Measurements from ENCODE around the gene CEACAM7.

DNA sequence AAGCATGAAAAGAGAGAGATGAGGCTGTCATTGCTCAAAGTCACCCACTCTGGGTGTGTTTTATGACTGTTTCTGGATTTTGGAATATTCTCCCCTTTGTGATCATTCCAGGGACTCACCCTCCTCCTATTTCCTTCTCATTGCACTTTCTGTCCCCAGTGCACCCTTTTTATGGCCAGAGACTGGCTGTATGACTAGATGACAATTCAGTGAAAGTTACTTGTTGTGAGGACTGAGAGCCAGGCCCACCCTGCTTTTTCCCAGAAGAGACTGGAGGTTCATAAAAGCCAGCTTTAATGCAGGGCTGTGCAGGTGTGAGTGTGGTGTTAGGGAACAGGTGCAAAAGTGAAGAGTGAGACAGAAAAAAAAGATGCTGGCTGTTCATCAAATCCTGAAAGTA, 17.3 kb downstream of the CEACAM7 start:
- TF ChIP-seq, protein P1, sequence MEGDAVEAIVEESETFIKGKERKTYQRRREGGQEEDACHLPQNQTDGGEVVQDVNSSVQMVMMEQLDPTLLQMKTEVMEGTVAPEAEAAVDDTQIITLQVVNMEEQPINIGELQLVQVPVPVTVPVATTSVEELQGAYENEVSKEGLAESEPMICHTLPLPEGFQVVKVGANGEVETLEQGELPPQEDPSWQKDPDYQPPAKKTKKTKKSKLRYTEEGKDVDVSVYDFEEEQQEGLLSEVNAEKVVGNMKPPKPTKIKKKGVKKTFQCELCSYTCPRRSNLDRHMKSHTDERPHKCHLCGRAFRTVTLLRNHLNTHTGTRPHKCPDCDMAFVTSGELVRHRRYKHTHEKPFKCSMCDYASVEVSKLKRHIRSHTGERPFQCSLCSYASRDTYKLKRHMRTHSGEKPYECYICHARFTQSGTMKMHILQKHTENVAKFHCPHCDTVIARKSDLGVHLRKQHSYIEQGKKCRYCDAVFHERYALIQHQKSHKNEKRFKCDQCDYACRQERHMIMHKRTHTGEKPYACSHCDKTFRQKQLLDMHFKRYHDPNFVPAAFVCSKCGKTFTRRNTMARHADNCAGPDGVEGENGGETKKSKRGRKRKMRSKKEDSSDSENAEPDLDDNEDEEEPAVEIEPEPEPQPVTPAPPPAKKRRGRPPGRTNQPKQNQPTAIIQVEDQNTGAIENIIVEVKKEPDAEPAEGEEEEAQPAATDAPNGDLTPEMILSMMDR (IDR thresholded peaks at IDR 0.05) = no peak
- TF ChIP-seq POLR2A (IDR thresholded peaks at IDR 0.05) = no peak
- TF ChIP-seq POLR2AphosphoS5 (IDR thresholded peaks at IDR 0.05; ENCODE audit: insufficient read depth in 1 of 2, low read depth in 1 of 2) = no peak

Measured in vagina (tissue), 2 donors.